ENCODE results near the gene PLSCR1. TPM values are rescaled to one million over a fixed set of nuclear protein-coding genes. Genes with fewer than 3 reads are reported as not detected.
"Not testable (repeated sequence)": the region's sequence is repeated elsewhere in the genome, so short reads cannot be mapped to it uniquely, and the experiment has no call there.

The PLSCR1 gene
- total and polyA plus RNA-seq, 2 experiments from 2014 or later = 62.7 to 78.3 TPM

DNA sequence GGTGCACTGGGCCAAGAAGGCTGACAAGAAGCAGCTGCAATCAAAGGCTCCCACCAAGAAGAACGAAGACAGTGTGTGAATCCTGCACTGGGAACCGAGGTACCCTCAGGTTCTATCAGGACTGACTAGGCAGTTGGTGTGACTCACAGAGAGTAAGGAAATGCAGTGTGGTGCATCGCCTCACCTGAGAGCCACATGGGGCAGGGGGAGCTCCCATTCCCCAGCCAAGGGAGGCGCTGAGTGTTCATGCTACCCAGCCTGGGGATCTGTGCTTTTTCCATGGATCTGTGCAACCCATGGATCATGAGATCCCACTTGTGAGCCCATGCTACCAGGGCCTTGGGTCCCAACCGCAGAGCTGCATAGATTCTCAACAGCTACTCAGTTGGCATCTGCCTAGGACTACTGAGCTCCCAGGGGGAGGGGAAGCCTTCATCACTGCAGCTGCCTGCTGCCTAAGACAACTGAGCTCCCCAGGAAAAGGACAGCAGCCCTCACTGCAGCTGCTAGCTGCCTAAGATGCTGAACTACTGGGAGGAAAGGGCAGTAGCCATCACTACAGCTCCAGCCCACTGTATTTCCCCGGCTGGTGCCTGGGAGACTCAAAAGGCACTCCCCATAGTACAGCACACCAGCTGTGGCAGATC is 68.2 kb downstream of the PLSCR1 start:
- Histone ChIP-seq H4K20me1 (replicated peaks; ENCODE audit: insufficient read depth) (no peaks in the 10 kb centered on the region), H3K36me3 (ENCODE audit: insufficient read depth) (no peaks in the 10 kb centered on the region), H2AFZ (peak overlapping the region; percentile 69; the same call in 1 of the 2 replicates), H3K4me1 (ENCODE audit: insufficient read depth) (no peaks in the 10 kb centered on the region), H3K9me2 (ENCODE audit: insufficient read depth) (no peaks in the 10 kb centered on the region; the same call in 1 of the 2 replicates), H3K27ac (ENCODE audit: low read depth) (no peak overlapping the region), H3K27me3 (ENCODE audit: insufficient read depth) (no peaks in the 10 kb centered on the region), H3K4me3 (no peak overlapping the region), H3K4me2 (no peak overlapping the region), H3F3A (replicated peaks; ENCODE audit: low read depth) (no peaks in the 10 kb centered on the region), H3K79me2 (replicated peaks; ENCODE audit: insufficient read depth) (no peaks in the 10 kb centered on the region)
- TF ChIP-seq, protein P1, sequence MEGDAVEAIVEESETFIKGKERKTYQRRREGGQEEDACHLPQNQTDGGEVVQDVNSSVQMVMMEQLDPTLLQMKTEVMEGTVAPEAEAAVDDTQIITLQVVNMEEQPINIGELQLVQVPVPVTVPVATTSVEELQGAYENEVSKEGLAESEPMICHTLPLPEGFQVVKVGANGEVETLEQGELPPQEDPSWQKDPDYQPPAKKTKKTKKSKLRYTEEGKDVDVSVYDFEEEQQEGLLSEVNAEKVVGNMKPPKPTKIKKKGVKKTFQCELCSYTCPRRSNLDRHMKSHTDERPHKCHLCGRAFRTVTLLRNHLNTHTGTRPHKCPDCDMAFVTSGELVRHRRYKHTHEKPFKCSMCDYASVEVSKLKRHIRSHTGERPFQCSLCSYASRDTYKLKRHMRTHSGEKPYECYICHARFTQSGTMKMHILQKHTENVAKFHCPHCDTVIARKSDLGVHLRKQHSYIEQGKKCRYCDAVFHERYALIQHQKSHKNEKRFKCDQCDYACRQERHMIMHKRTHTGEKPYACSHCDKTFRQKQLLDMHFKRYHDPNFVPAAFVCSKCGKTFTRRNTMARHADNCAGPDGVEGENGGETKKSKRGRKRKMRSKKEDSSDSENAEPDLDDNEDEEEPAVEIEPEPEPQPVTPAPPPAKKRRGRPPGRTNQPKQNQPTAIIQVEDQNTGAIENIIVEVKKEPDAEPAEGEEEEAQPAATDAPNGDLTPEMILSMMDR (conservative IDR thresholded peaks at IDR 0.05; ENCODE audit: low read depth in 2 of 2) = no peak
- TF ChIP-seq EZH2phosphoT487 (IDR thresholded peaks at IDR 0.05; ENCODE audit: unreplicated experiment) = no peak
- TF ChIP-seq STAT1 (IDR thresholded peaks at IDR 0.05; ENCODE audit: unreplicated experiment) = no peak
- TF ChIP-seq ZNF114 (CRISPR knock-in tag; IDR thresholded peaks at IDR 0.05) = no peak
- TF ChIP-seq EZH2 (IDR thresholded peaks at IDR 0.05; ENCODE audit: low read depth, unreplicated experiment) = no peak
- no peak for TF ChIP-seq NANOG (IDR thresholded peaks at IDR 0.05; ENCODE audit: borderline replicate concordance)
- TF ChIP-seq POLR2AphosphoS5 (IDR thresholded peaks at IDR 0.05; ENCODE audit: low read depth) = no peak
- TF ChIP-seq CREB1 (CRISPR knock-in tag; IDR thresholded peaks at IDR 0.05; ENCODE audit: low read depth) = no peak
- no peak for TF ChIP-seq JUNB (IDR thresholded peaks at IDR 0.05; ENCODE audit: unreplicated experiment)
- TF ChIP-seq, protein P2, sequence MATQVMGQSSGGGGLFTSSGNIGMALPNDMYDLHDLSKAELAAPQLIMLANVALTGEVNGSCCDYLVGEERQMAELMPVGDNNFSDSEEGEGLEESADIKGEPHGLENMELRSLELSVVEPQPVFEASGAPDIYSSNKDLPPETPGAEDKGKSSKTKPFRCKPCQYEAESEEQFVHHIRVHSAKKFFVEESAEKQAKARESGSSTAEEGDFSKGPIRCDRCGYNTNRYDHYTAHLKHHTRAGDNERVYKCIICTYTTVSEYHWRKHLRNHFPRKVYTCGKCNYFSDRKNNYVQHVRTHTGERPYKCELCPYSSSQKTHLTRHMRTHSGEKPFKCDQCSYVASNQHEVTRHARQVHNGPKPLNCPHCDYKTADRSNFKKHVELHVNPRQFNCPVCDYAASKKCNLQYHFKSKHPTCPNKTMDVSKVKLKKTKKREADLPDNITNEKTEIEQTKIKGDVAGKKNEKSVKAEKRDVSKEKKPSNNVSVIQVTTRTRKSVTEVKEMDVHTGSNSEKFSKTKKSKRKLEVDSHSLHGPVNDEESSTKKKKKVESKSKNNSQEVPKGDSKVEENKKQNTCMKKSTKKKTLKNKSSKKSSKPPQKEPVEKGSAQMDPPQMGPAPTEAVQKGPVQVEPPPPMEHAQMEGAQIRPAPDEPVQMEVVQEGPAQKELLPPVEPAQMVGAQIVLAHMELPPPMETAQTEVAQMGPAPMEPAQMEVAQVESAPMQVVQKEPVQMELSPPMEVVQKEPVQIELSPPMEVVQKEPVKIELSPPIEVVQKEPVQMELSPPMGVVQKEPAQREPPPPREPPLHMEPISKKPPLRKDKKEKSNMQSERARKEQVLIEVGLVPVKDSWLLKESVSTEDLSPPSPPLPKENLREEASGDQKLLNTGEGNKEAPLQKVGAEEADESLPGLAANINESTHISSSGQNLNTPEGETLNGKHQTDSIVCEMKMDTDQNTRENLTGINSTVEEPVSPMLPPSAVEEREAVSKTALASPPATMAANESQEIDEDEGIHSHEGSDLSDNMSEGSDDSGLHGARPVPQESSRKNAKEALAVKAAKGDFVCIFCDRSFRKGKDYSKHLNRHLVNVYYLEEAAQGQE (IDR thresholded peaks at IDR 0.05; ENCODE audit: unreplicated experiment) = no peak
- Mint-ChIP-seq H3K4me1 (no peaks in the 10 kb centered on the region; the same call in 2 of the 3 replicates), H3K36me3 (ENCODE audit: low read depth) (0 out of 3 replicates have a peak, but pooled peaks cover 5% of the 10 kb centered on the region), H3K9me3 (peaks cover 5% of the 10 kb centered on the region; the same call in 2 of the 3 replicates), H3K27me3 (ENCODE audit: insufficient read depth, low read depth, poor library complexity) (peaks cover 1% of the 10 kb centered on the region), H3K27ac (no peak overlapping the region), H3K4me3 (no peak overlapping the region)
- no peak for DNase-seq (ENCODE audit: low spot score)
- ATAC-seq = peak; percentile 35; the same call in 2 of the 3 replicates

DNA sequence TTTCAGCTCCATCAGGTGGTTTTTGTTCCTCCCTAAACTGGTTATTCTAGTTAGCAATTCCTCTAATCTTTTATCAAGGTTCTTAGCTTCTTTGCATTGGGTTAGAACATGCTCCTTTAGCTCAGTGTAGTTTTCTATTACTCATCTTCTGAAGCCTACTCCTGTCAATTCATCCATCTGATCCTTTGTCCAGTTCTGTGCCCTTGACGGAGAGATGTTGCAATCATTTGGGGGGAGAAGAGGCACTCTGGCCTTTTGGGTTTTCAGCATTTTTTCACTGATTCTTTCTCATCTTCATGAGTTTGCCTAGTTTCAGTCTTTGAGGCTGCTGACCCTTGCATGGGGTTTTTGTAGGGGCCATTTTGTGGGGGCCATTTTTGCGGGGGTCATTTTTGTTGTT is 69.4 kb downstream of the PLSCR1 start:
- ATAC-seq; H3K4me3 ChIP-seq; H3K79me2 ChIP-seq (replicated peaks; ENCODE audit: insufficient read depth); H3F3A ChIP-seq (replicated peaks; ENCODE audit: low read depth); H3K27ac Mint-ChIP-seq; H3K36me3 ChIP-seq (ENCODE audit: insufficient read depth); H3K4me3 Mint-ChIP-seq; H4K20me1 ChIP-seq (replicated peaks; ENCODE audit: insufficient read depth); H3K4me1 Mint-ChIP-seq; H3K27ac ChIP-seq (ENCODE audit: low read depth); H3K27me3 Mint-ChIP-seq (ENCODE audit: insufficient read depth, low read depth, poor library complexity); H3K27me3 ChIP-seq (ENCODE audit: insufficient read depth); H3K9me3 Mint-ChIP-seq; DNase-seq (ENCODE audit: low spot score); H3K4me2 ChIP-seq; H2AFZ ChIP-seq; H3K4me1 ChIP-seq (ENCODE audit: insufficient read depth); H3K36me3 Mint-ChIP-seq (ENCODE audit: low read depth); H3K9me2 ChIP-seq (ENCODE audit: insufficient read depth): not testable (repeated sequence)
